SK-N-SH treated with all-trans-retinoic acid at 6 μM for 48 hours (cell line): ENCODE measurements around the gene VAT1L.

Experiments used
- ARNTL ChIP-seq: fragments of 450-650 bp; formaldehyde crosslinking; IDR thresholded peaks from 2 replicates; pipeline ENCODE4 v1.5.0; 2020; ENCODE audit warnings: low read depth, mild to moderate bottlenecking, moderate library complexity, borderline replicate concordance
- BACH2 ChIP-seq: fragments of 250-450 bp; sonication (Bioruptor Pico); IDR thresholded peaks from 2 replicates; pipeline ENCODE4 v1.9.0; 2021; ENCODE audit warnings: mild to moderate bottlenecking, borderline replicate concordance
- CREB5 ChIP-seq: fragments of 250-450 bp; sonication (Bioruptor Pico); IDR thresholded peaks from 2 replicates; pipeline ENCODE4 v1.5.1; 2020; ENCODE audit warnings: low read depth, mild to moderate bottlenecking, moderate library complexity
- CSRNP3 ChIP-seq: fragments of 250-450 bp; sonication (Bioruptor Pico); IDR thresholded peaks from 2 replicates; pipeline ENCODE4 v1.5.1; 2021; ENCODE audit warnings: mild to moderate bottlenecking, moderate library complexity
- ISL1 ChIP-seq: fragments of 250-450 bp; sonication (Bioruptor Pico); IDR thresholded peaks from 2 replicates; pipeline ENCODE4 v2.1.2; 2022; ENCODE audit warnings: mild to moderate bottlenecking, moderate library complexity
- OSR1 ChIP-seq: fragments of 250-450 bp; sonication (Bioruptor Pico); IDR thresholded peaks from 2 replicates; pipeline ENCODE4 v1.8.0; 2022; ENCODE audit warnings: moderate library complexity, mild to moderate bottlenecking, inconsistent platforms
- PATZ1 ChIP-seq: fragments of 250-450 bp; sonication (Bioruptor Pico); IDR thresholded peaks from 2 replicates; pipeline ENCODE4 v1.8.0; 2020; ENCODE audit warnings: mild to moderate bottlenecking, moderate library complexity, borderline replicate concordance
- SNAI2 ChIP-seq: fragments of 250-450 bp; sonication (Bioruptor Pico); IDR thresholded peaks from 2 replicates; pipeline ENCODE4 v1.5.0; 2020; ENCODE audit warnings: mild to moderate bottlenecking, moderate library complexity
- TOX ChIP-seq: fragments of 250-450 bp; sonication (Bioruptor Pico); IDR thresholded peaks from 2 replicates; pipeline ENCODE4 v1.8.0; 2021; ENCODE audit warnings: mild to moderate bottlenecking, moderate library complexity, borderline replicate concordance
- TSHZ2 ChIP-seq: fragments of 250-450 bp; sonication (Bioruptor Pico); IDR thresholded peaks from 2 replicates; pipeline ENCODE4 v1.5.0; 2020; ENCODE audit warnings: mild to moderate bottlenecking, moderate library complexity
- ZFP3 ChIP-seq: fragments of 250-450 bp; sonication (Bioruptor Pico); IDR thresholded peaks from 2 replicates; pipeline ENCODE4 v1.5.0; 2020; ENCODE audit warnings: mild to moderate bottlenecking, moderate library complexity
- ZFP30 ChIP-seq: fragments of 450-650 bp; formaldehyde crosslinking; IDR thresholded peaks from 2 replicates; pipeline ENCODE4 v1.5.0; 2022; ENCODE audit warnings: mild to moderate bottlenecking, moderate library complexity
- ZNF70 ChIP-seq: fragments of 450-650 bp; formaldehyde crosslinking; IDR thresholded peaks from 2 replicates; pipeline ENCODE4 v1.5.0; 2020; ENCODE audit warnings: mild to moderate bottlenecking, moderate library complexity

- TF ChIP-seq SNAI2 (CRISPR knock-in tag) (no peak), PATZ1 (no peak), CREB5 (CRISPR knock-in tag) (no peak), ARNTL (CRISPR knock-in tag) (no peak), TSHZ2 (no peak), CSRNP3 (CRISPR knock-in tag) (no peak), OSR1 (no peak), ZFP3 (CRISPR knock-in tag) (no peak), BACH2 (CRISPR knock-in tag) (no peak), ZFP30 (no peak), TOX (CRISPR knock-in tag) (no peak), ZNF70 (CRISPR knock-in tag) (no peak), ISL1 (no peak)
Measured at GRCh38 chr16:77744141-77744540, 44.2 kb upstream of the VAT1L start.
